ENCODE measurements around the gene CKM.
A peak's percentile ranks its signal among the peaks of the same experiment; 100 is the strongest.
"Not testable (repeated sequence)": the region's sequence is repeated elsewhere in the genome, so short reads cannot be mapped to it uniquely, and the experiment has no call there.

CKM gene

DNA sequence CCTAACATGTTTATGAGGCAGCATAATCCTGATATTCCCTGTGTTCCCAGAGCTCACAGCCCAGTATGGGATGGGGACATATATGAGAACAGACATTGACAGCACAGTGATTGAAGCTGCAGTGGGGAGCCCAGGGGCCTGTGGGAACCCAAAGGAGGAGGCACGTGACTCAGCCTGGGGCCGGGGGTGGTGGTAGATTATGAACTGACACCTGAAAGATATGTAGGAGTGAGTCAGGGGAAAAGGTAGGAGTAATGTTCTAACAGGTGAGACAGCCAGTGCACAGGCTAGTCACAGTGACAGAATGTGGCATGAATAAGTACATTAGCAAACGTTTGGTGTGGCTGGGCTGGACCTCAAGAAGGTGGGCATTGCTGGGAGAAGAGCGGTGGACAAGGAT lies 29.0 kb downstream of the CKM start:
- DNase-seq (ENCODE audit: low read depth in 2 of 2): peak in 1 of 2 donors; percentile 39

DNA sequence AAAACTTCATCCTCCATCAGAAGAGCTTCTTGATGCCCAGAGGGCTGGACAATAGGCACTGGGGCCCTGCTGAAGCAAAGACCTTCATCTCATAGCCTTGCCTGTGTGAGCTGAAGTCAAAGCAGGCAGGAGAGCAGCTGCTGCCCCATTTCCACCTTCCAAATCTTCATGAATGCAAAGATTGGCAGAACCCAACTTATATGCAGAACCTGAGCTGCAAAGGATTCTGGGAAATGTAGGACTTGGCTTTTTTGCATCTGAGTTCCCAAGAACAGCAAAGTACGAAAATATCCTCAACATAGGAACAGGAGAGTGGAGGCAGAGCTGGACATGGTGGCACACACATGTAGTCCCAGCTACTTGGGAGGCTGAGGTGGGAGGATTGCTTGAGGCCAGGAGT lies 30.8 kb downstream of the CKM start:
- DNase-seq (ENCODE audit: low read depth in 2 of 2): no peak

DNA sequence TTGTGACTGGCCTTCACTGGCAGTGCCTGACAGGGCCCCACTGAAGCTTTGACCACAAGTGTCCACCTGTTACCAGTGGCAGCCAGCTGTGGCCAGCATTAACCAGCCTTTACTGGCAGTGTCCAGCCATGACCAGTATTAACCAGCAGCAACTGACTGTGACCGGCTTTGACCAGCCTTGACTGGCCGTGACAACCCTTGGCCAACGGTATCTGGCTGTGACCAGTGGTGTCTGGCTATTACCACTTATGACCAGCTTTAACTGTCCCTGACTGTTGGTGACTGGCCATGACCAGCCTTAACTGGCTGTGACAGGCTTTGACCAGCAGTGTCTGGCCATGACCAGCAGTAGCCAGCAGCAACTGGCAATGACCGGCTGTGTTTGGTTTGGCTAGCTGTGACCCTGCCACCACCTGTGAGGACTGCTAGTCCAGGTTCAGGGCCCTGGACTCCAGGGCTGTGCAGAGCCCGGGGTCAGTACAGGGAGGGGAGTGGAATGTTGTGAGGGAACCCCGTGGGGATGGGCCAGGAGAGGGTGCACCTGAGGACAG lies 32.2 kb downstream of the CKM start:
- DNase-seq (ENCODE audit: low read depth in 2 of 2): no peak

DNA sequence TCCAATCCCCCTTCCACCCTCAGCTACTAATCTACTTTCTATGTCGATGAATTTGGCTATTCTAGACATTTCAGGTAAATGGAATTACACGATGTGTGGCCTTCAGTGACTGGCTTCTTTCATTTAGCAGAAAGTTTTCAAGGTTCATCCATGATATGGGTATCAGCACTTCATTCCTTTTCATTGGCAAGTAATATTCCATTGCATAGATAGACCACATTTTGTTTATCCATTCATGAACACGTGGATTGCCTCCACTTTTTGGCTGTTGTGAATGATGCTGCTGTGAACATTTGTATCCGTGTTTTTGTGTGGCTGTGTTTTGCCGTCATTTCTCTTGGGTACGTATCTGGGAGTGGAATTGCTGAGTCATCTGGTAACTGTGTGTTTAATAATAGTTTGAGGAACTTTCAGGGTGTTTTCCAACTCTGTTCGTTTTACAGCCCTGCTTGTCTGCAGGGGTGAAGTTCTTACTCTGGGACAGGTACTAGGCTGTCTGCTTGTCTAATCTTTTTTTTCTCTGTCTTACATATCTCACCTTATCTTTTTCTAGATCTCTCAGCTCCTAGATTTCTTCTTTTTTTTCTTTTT lies 39.1 kb downstream of the CKM start:
- no peak for DNase-seq (ENCODE audit: low read depth in 2 of 2)

DNA sequence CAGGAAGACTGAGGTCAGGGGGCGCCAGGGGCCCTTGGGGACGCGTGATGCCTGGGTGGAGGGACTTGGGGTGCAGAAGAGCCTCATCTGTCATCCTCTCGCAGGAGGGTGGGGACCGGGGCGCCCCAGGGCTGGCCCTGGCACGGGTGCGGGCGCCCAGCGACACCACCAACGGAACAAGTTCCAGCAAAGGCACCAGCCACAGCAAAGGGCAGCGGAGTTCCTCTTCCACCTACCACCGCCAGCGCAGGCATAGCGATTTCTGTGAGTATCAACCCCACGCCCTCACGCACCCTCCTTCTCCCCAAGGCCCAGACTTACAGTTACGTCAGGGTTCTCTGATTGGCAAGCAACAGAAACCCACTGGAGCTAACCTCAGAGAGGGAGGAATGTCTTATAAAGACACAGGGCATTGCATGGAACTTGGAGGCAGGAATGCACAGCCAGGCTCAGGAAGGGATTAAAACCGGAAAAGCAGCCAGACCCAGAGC lies 42.2 kb downstream of the CKM start:
- no peak for DNase-seq (ENCODE audit: low read depth in 2 of 2)

DNA sequence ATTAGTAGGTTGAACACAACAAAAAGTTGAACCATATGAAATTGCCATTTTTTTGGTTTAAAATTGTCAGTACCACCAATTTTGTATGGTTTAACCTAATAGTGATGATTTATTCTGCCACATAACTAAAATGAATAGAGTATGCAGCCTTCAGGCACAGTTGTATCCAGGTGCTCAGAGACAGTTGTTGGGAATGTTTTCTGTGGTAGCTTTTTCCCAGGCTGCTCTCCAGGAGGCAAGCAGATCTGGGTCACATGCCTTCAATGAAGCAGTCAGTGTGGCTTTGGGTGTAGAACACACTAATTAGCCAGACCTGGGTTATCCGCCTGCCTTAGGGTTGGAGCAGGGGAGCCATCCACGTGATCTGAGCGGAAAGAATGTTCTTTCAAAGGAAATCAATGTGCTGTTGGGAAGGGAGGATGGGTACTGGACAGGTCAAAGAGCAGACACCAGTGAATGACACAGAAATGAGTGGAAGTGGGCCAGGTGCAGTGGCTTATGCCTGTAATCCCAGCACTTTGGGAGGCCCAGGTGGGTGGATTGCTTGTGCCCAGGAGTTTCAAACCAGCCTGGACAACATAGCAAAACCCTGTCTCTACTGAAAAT lies 43.0 kb downstream of the CKM start:
- DNase-seq (ENCODE audit: low read depth in 2 of 2): no peak

DNA sequence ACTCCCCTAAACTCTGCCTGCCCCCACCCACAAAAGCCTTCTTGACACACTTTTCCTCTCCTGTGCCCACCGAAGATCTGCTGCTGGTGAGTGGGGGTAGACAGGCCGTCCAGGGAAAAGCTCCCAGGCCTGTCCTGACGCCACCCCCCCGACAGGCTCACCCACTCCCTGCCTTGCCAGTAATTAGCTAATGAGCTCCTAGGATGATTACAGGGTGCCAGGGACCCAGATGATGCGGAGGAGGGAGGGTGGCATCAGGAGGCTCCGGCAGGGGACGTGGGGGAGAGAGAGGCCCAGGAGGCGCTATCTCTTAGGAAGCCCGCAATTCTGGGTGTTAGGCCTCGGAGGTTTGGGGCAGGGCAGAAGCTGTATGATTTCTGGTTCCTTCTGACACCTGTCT lies 44.6 kb downstream of the CKM start:
- DNase-seq (ENCODE audit: low read depth in 2 of 2): no peak

DNA sequence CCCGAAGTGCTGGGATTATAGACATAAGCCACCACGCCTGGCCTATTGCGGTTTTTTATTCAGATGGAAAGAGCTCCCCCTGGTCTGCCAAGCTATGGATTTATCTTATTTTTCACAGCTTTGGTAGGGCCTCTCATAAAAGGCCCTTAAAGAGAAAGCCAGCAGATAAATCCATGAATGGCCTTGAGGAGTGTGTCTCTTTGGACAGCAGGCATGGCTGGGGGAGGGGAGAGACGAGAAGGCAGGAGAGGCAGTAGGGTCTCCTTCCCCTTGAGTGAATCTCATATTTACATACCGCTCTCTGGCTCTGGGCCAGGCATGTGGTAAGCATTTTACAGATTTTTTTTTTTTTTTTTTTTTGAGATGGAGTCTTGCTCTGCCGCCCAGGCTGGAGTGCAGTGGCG lies 46.4 kb downstream of the CKM start:
- DNase-seq (ENCODE audit: low read depth in 2 of 2): no peak

DNA sequence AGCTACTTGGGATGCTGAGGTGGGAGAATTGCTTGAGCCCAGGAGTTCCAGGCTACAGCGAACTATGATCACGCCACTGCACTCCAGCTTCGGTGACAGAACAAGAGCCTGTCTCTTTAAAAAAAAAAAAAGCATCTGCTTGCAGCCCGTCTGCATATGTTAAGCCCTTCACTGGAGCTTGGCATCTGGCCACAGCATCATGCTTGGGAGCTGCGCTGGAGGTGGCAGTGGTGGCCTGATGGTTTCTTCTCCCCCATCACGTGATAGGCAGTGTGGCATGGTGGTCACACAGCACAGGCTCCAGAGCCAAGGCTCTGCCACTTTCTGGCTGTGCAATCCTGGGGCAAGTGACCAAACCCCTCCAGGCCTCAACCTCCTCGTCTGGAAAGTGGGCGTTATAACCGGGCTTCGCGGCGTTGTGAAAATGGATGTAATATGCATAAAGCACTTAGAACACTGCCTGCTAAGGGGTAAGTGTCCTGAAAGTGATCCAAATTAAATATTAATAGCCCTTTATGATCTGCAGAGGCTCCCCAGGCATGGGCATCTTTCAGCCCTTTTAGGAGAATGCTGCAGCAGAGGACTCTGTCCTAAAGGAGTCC lies 47.2 kb downstream of the CKM start:
- no peak for DNase-seq (ENCODE audit: low read depth in 2 of 2)

DNA sequence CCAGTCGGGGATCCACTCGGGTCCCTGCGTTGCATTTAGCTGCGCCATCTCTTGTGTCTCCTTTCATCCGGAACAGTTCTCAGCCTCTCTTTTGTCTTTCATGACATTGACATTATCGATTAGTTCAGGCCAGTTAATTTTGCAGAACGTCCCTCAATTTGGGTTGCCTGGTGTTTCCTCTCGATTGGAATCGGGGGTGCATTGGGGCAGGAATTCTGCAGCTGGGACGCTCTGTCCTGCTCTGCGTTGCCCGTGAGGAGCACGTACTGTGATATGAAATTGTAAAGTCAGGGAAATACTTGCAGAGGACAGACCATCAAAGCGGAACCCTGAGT lies 49.2 kb downstream of the CKM start:
- DNase-seq (ENCODE audit: low read depth in 2 of 2): no peak

DNA sequence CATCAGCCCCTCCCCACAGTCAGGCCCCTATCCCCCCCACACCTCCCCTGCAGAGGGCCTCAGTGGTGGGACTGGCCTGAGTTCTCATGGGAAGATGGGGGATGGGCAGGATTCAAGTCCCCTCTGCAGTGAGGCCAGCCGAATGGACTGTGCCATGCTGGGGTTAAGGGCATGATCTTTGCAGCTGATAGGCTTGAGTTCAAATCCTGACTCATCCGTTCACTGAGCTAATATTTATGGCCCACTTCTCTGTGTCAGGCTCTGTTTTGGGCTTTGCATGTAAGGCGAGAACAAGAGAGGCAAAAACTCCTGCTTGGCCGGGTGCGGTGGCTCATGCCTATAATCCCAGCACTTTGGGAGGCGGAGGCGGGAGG lies 51.0 kb downstream of the CKM start:
- DNase-seq (ENCODE audit: low read depth in 2 of 2): no peak

DNA sequence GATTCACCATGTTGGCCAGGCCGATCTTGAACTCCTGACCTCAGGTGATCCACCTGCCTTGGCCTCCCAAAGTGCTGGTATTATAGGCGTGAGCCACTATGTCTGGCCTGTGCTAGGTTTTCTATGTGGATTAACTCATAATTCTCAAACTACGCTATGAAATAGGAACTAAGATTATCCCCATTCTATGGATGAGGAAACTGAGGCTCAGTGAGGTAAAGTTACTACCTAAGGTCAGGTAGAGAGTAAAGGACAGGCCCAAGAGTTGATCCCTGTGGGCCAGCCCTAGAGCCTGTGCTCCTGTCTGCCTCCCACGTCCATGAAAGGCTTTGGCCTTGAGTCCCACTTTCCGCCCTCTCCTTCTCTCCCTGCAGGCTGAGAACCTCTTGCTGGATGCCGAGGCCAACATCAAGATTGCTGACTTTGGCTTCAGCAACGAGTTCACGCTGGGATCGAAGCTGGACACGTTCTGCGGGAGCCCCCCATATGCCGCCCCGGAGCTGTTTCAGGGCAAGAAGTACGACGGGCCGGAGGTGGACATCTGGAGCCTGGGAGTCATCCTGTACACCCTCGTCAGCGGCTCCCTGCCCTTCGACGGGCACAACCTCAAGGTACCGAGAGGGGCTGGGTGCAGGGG lies 51.5 kb downstream of the CKM start:
- DNase-seq (ENCODE audit: low read depth in 2 of 2): no peak

DNA sequence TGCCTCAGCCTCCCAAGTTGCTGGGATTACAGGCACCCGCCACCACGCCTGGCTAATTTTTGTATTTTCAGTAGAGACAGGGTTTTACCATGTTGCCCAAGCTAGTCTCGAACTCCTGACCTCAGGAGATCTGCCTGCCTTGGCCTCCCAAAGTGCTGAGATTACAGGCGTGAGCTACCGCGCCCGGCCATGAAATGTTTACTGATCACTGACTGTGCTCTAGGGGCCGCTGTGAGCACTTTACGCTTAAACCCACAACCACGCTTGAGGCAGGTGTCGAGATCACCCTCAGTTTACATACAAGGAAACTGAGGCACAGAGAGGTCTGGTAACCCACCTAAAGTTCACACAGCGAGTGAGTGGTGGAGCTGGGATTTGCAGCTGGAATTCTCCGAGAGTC lies 52.7 kb downstream of the CKM start:
- not testable (repeated sequence) for DNase-seq (ENCODE audit: low read depth in 2 of 2)

DNA sequence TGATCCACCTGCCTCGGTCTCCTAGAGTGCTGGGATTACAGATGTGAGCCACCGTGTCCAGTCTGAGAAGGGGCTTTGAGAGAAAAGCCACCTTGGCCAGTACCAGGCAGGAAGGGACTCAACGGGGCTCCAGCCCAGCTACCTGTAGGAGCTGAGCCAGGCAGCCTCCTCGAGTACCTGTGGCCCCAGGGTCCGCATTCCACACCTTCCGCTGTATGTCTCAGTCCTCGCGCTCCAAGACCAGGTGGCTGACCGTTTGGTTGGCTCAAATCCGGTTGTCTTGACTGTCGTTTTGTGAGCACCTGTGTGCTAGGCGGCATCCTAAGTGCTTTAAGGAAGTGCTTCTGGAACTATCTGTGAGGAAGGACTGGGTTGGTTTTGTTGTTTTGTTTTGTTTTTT lies 55.4 kb downstream of the CKM start:
- DNase-seq (ENCODE audit: low read depth in 2 of 2): no peak

DNA sequence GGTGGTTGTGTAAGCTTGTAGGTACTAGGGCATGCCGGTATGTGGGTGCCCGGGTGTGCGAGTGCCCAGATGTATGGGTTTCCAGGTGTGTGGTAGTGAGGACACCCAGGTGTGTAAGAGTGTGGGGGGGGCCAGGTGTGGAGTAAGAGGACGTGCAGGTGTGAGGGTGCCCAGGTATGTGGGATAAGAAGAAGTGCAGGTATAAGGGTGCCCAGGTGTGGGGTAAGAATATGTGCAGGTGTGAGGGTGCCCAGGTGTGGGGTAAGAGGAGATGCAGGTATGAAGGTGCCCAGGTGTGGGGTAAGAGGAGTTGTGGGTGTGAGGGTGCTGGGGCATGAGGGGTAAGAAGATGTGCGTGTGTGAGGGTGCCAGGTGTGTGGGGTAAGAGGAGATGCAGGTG lies 57.3 kb downstream of the CKM start:
- no peak for DNase-seq (ENCODE audit: low read depth in 2 of 2)

DNA sequence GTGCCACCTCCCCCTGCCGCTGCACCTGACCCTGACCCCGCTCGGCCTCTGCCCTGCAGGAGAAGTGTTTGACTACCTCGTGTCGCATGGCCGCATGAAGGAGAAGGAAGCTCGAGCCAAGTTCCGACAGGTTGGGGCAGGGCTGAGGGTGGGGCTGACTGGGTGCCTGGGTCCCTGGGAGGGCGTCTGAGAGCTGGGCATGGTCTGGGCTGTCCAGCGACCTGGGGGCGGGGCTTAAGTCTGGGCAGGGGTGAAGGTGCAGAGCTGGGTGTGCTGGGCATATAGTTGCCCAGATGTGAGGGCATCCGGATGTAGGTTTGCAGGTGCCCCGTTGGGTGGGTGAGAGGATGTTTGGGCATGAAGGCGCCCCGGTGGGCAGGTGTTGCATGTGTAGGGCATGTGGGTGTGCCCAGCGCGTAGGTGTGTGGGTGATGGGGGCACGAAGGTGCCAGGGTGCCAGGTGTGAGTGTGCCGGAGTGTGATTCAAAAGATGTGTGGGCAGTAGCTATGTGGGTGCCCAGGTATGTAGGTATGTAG lies 57.8 kb downstream of the CKM start:
- DNase-seq (ENCODE audit: low read depth in 2 of 2): no peak

DNA sequence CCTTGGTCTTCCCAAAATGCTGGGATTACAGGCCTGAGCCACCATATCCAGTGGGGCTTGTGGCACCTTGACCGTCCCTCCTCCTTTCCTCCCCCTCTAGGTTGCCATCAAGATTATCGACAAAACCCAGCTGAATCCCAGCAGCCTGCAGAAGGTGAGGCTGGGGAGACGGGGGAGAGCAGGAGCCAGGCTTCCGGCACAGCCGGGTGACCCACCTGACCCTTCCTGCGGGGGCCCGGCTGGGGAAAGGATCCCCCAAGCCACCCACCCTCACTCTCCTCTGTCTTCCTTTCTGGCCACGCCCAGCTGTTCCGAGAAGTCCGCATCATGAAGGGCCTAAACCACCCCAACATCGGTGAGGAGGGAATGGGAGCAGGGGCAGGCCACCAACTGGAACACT lies 59.7 kb downstream of the CKM start:
- no peak for DNase-seq (ENCODE audit: low read depth in 2 of 2)

DNA sequence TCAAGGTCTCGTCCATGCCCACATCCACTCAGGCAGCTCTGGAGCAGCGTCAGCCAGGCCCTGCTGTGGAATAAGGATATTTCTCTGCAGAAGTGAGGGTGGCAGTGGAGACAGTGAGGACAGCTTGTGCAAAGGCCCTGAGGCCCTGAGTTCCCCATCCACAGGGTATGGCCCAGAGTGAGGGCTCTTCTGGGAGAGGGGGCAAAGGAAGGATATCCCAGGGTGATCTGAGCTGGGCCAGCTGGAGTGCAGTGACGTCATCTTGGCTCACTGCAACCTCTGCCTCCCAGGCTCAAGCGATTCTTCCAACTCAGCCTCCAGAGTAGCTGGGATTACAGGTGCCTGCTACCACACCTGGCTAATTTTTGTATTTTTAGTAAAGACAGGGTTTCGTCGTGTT lies 60.1 kb downstream of the CKM start:
- no peak for DNase-seq (ENCODE audit: low read depth in 2 of 2)

DNA sequence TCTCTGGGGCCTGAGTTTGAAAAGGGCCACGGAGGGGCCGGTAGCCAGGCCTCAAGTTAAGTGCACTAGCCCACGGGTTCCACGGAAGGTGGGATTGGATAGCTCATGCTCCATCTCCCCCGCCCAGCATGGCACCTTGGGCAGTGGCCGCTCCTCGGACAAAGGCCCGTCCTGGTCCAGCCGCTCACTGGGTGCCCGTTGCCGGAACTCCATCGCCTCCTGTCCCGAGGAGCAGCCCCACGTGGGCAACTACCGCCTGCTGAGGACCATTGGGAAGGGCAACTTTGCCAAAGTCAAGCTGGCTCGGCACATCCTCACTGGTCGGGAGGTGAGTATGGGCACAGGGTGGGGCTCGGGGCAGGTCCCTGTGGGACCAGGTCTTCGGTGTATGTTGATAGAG lies 63.8 kb downstream of the CKM start:
- no peak for DNase-seq (ENCODE audit: low read depth in 2 of 2)

DNA sequence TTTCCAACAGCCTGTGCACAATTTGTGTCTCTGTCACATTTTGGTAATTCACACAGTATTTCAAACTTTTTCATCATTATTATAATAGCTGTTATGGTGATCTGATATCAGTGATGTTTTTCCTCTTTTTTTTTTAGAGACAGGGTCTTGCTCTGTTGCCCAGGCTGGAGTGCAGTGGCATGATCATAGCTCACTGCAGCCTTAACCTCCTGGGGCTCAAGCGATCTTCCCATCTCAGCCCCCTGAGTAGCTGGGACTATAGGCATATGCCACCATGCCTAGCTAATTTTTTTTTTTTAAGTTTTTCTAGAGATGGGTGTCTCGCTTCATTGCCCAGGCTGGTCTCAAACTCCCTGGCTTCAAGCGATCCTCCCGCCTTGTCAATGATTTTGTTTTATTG lies 65.8 kb downstream of the CKM start:
- no peak for DNase-seq (ENCODE audit: low read depth in 2 of 2)

Data from stimulated activated CD8-positive, alpha-beta memory T cell treated with anti-CD3 and anti-CD28 coated beads, Interleukin-15, amount 100 ng/mL, for 48 hours (primary cell).